AG04449 (cell line): ENCODE data around the gene FRAT2.

ENCODE experiments used
- CTCF ChIA-PET: fragments of 350-600 bp; formaldehyde crosslinking; extraction: SDS; loops from one replicate; lab custom pipeline; 2021; ENCODE audit warnings: antibody characterized with exemption; lab: Yijun Ruan, JAX
- POLR2A ChIA-PET: fragments of 400-600, 350-600 bp; formaldehyde crosslinking; extraction: SDS; loops from one replicate; lab custom pipeline; 2020; ENCODE audit warnings: antibody characterized with exemption, inconsistent platforms; lab: Yijun Ruan, JAX
- DNase-seq: peaks from one replicate; pipeline ENCODE4 v3.0.0-alpha.2; 2010; ENCODE audit warnings: low read depth, low spot score
- H3K4me3 ChIP-seq: 2 replicates; pipeline ENCODE4 v1.5.1; 2011; ENCODE audit warnings: low read depth, mild to moderate bottlenecking, control low read depth, low read length
- CTCF ChIP-seq: IDR thresholded peaks from one replicate; pipeline ENCODE4 v1.5.1; 2011; ENCODE audit warnings: mild to moderate bottlenecking, moderate library complexity, low read length, control low read depth, inconsistent platforms; ENCODE audit not compliant: insufficient read depth; ENCODE audit errors: missing control alignments

The FRAT2 gene

GRCh38 chr10:97366572-97366971, 32.0 kb upstream of the FRAT2 start:
- TF ChIP-seq CTCF: no peak
- POLR2A ChIA-PET: no interaction called here
- CTCF ChIA-PET: no interaction called here
- H3K4me3 ChIP-seq: no peak overlapping the region
- DNase-seq: no peak

- no peak overlapping the region for H3K4me3 ChIP-seq
- no peak for DNase-seq
- POLR2A ChIA-PET: no interaction called here
- TF ChIP-seq CTCF: no peak
- CTCF ChIA-PET: no interaction called here
Observed at GRCh38 chr10:97365761-97366351, 31.3 kb upstream of the FRAT2 start.

- POLR2A ChIA-PET: no interaction called here
- CTCF ChIA-PET: no interaction called here
Observed at GRCh38 chr10:97363071-97363470, 28.5 kb upstream of the FRAT2 start.

GRCh38 chr10:97362310-97363033, 27.9 kb upstream of the FRAT2 start:
- TF ChIP-seq CTCF: no peak
- H3K4me3 ChIP-seq: no peak overlapping the region
- no peak for DNase-seq
- ChIA-PET CTCF (no interaction called here), POLR2A (no interaction called here)

More at GRCh38 chr10:97363071-97363470, 28.5 kb upstream of the FRAT2 start:
- no peak for DNase-seq
- H3K4me3 ChIP-seq: no peak overlapping the region
- TF ChIP-seq CTCF: no peak

- TF ChIP-seq CTCF: no peak
- DNase-seq: no peak
- CTCF ChIA-PET: interaction anchor here (1.5 to 1.9 kb wide), 2 partner anchors 29 to 83 kb away, joined by 5 read pairs; no protein-coding TSS in a partner anchor
- POLR2A ChIA-PET: no interaction called here
- no peak overlapping the region for H3K4me3 ChIP-seq
Observed at GRCh38 chr10:97361537-97361901, 27.0 kb upstream of the FRAT2 start.

GRCh38 chr10:97360705-97361536, 26.4 kb upstream of the FRAT2 start:
- ChIA-PET CTCF (interaction anchor here (1.5 to 1.9 kb wide), 2 partner anchors 29 to 82 kb away, joined by 5 read pairs; no protein-coding TSS in a partner anchor), POLR2A (no interaction called here)
- no peak for DNase-seq
- H3K4me3 ChIP-seq: no peak overlapping the region
- TF ChIP-seq CTCF: no peak
